Choroid plexus epithelial cell (primary cell): ENCODE measurements around the gene TREM1.

Source experiments
- DNase-seq: peaks from one replicate; pipeline ENCODE4 v3.0.0-alpha.2; 2010; ENCODE audit warnings: low read depth
- H3K4me3 ChIP-seq: 2 replicates; pipeline ENCODE4 v1.5.1; 2011; ENCODE audit warnings: low read depth, mild to moderate bottlenecking, control low read depth, low read length, moderate library complexity
- CTCF ChIP-seq: conservative IDR thresholded peaks from 2 replicates; pipeline ENCODE4 v1.5.1; 2011; ENCODE audit warnings: low read depth, mild to moderate bottlenecking, control low read depth, inconsistent platforms, low read length, moderate library complexity

TREM1 gene

GRCh38 chr6:41262401-41262800 is 24.1 kb downstream of the TREM1 start:
- no peak overlapping the region for H3K4me3 ChIP-seq
- no peak for TF ChIP-seq CTCF
- DNase-seq = no peak

- TF ChIP-seq CTCF = no peak
- DNase-seq = no peak
- no peak overlapping the region for H3K4me3 ChIP-seq
Measured at GRCh38 chr6:41258196-41258493, 28.3 kb downstream of the TREM1 start.

- TF ChIP-seq CTCF = no peak
Measured at GRCh38 chr6:41257369-41258195, 28.9 kb downstream of the TREM1 start.

GRCh38 chr6:41256383-41256782 is 30.1 kb downstream of the TREM1 start:
- no peak for DNase-seq
- no peak overlapping the region for H3K4me3 ChIP-seq
- TF ChIP-seq CTCF = no peak

More at GRCh38 chr6:41257369-41258195, 28.9 kb downstream of the TREM1 start:
- peak; percentile 90 for DNase-seq
- no peak overlapping the region for H3K4me3 ChIP-seq

- TF ChIP-seq CTCF = no peak
- no peak for DNase-seq
- no peak overlapping the region for H3K4me3 ChIP-seq
Measured at GRCh38 chr6:41255638-41256246, 30.7 kb downstream of the TREM1 start.

GRCh38 chr6:41255110-41255509 is 31.4 kb downstream of the TREM1 start:
- H3K4me3 ChIP-seq = no peak overlapping the region
- no peak for DNase-seq
- no peak for TF ChIP-seq CTCF
